ENCODE data around the gene NUTM2D.
"Not testable (repeated sequence)": the region's sequence is repeated elsewhere in the genome, so short reads cannot be mapped to it uniquely, and the experiment has no call there.

Gene NUTM2D

GRCh38 chr10:87374091-87374490 lies 16.5 kb downstream of the NUTM2D start:
- DNase-seq (ENCODE audit: low read depth): not testable (repeated sequence)

DNA sequence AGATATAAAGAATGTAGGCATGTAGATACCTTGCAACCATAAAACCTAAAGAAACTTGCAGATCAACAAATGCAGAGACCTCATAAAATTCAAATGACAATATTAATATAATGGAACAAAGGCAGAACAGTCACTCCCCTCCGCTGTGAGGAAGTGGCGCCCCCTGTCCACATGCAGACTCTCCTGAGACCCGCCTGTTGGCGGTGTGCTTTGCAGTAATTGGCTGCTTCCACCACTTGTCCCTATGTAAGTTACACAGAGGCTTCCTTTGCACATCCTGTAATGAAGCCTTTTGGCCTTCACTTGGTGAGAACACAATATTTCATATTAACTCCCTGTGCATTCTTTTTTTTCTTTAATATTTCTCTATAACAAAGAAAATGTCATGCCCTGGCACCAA lies 21.6 kb downstream of the NUTM2D start:
- DNase-seq (ENCODE audit: low read depth): not testable (repeated sequence)

DNA sequence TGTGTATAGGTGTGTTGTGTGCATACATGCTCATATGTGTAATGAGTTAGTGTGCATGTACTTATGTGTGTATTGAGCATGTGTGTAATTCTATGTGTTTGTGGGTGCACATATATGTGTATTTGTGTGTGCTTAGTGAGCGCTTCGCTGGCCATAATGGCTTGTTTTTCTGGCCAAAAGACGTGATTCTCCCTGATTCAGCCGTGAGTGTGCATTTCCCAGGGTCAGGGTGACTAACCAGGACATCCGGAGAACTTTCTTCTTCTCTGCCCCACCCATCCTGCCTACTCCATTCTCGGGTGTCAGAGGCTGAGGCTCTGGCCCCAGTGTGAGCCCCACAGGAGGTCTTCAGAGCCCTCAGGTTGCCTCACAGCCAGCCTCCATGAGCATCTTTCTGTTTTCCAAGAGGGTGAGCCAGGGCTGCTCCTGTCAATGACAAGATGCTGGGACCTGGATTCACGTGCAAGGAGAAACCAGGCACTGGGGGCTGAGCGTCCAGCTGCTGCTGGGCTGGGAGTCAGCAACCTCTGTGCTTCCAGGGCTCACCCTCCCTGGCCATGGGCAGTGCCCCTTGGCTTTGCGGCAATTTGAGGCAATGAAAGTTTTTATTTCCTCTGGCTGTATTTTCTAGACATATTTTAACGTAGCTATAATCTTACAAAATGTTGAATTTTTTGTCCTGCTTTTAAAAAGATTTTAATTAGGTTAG lies 25.8 kb downstream of the NUTM2D start:
- DNase-seq (ENCODE audit: low read depth): not testable (repeated sequence)

GRCh38 chr10:87384283-87384682 lies 26.7 kb downstream of the NUTM2D start:
- not testable (repeated sequence) for DNase-seq (ENCODE audit: low read depth)

GRCh38 chr10:87385762-87386360 lies 28.3 kb downstream of the NUTM2D start:
- DNase-seq (ENCODE audit: low read depth): not testable (repeated sequence)

DNA sequence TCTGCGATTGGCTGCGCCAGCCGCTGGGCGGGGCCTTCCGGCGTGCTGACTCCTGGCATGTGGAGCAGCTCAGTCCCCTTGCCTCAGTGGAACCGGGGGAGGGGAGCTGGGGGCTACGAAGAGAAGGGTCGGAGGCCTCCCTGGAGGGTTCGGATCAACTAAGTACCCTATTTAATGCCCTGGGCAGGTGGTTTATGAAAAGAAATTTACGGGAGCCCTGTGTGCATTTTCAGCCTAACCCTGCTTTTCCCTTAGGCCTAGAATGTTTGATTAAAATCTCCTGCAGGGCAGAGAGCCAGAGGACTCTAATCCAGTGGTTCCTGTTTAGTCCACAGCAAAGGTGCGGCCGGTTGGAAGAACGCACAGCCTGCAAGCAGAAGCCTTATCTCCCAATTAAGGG lies 33.8 kb downstream of the NUTM2D start:
- not testable (repeated sequence) for DNase-seq (ENCODE audit: low read depth)

DNA sequence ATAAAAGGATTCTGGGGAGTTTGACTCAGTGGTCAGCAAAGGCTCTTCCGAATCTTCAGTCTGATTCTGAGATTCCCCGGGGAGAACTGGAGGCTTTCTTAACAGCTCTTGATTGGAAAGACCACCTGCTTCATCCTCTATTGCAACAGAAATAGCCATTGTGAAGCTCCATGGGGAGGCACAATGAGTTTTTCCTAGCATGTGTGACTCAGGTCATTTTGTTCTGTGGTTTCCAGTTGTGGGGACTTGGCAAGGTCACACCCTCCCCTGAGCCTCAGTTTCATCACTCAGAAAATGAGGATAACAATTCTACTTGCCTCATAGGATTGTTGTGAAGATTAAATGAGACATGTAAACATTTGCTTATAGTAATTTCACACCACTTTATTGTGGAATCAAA lies 38.7 kb downstream of the NUTM2D start:
- not testable (repeated sequence) for DNase-seq (ENCODE audit: low read depth)

DNA sequence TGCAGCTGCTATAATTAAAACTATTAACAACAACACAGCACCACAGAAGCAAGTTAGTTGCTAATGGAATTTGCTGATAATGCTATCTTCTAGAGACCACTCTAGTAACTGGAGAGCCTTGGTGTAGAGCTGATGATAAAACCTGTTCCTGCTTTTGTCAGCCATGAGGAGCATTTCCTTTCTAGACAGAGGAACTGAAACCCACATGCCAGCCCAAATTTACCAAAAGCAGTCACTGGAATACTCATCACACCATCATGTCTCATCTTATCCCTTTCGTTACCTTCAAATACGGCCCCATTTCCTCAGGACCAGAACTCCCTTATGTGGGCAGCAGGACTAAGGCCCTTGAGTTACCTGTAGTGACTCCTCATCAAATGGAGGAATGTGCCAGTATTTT lies 40.9 kb downstream of the NUTM2D start:
- DNase-seq (ENCODE audit: low read depth): not testable (repeated sequence)

DNA sequence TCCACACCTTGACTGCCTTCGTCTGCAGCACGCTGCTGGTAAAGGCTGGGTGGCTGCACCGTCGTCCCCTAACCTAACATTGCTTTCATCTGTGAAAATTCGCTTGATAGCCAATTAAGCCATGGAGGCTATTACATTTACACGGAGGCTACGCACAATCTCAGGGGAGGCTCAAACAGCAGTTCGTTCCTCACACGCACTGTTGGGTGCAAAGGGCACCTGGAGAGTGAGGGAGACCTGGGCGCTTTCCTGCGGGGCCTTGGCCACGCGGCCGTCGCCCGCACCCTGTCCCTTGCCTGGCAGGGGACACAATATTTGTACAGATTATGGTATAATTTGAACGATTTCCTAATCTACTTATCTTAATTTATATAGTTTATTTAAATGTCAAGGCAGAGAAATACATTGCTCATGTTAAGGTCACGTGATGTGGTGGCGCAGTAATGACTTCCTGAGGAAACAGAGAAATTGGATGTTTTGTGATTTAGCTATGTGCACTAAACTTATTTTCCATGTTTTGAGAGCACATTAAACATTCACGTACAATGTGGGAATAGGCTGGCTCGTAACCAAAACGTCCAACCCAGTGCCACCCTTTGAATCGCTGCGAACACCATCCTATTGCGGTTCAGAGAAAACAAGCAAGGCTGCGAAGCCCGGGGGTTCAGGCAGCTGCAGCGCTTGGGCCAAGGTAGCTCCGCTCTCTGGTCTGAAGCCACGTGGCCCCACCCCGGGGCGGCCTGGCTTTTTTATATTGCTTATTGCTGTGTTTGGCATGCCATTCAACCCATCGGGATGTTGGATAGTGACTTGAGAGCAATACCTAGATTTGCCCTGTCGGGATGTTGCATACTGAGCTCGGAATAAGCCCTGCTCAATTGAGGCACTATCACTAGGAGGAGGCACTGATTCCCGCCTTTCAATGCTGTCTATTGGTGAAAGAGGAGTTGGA lies 50.2 kb downstream of the NUTM2D start:
- DNase-seq (ENCODE audit: low read depth): not testable (repeated sequence)

- DNase-seq (ENCODE audit: low read depth): not testable (repeated sequence)
Observed at GRCh38 chr10:87413921-87414320, 56.4 kb downstream of the NUTM2D start.

Measured in stimulated activated CD8-positive, alpha-beta memory T cell treated with anti-CD3 and anti-CD28 coated beads, Interleukin-12 subunit alpha, Interleukin-12 subunit beta, amount 100 ng/mL, for 1 hour (primary cell).